SU-DHL-6 (cell line): ENCODE results near the gene CEBPZOS.
A peak's percentile ranks its signal among the peaks of the same experiment; 100 is the strongest.
"Not testable (repeated sequence)": the region's sequence is repeated elsewhere in the genome, so short reads cannot be mapped to it uniquely, and the experiment has no call there.

ENCODE experiments used
- H2AFZ ChIP-seq: fragments of 200-600 bp; sonication (generic); 2 replicates; pipeline ENCODE4 v1.6.1; 2014; ENCODE audit warnings: low read depth, mild to moderate bottlenecking, moderate library complexity, mixed read lengths, antibody characterized with exemption, low read length; ENCODE audit not compliant: severe bottlenecking
- H3F3A ChIP-seq: fragments of 200-600 bp; shearing (Covaris generic); 2 replicates; pipeline ENCODE4 v1.6.0; 2016; ENCODE audit warnings: antibody characterized with exemption, mild to moderate bottlenecking; ENCODE audit not compliant: insufficient read depth
- H3K27ac ChIP-seq: fragments of 200-600 bp; sonication (generic); 2 replicates; pipeline ENCODE4 v1.5.1; 2016; ENCODE audit warnings: low read depth, mild to moderate bottlenecking, low read length, moderate library complexity, mixed read lengths
- H3K27me3 ChIP-seq: fragments of 200-600 bp; sonication (generic), shearing (Covaris generic); 2 replicates; pipeline ENCODE4 v1.6.0; 2014; ENCODE audit warnings: mild to moderate bottlenecking, low read length
- H3K36me3 ChIP-seq: fragments of 200-600 bp; sonication (generic); 2 replicates; pipeline ENCODE4 v1.6.1; 2014; ENCODE audit warnings: mild to moderate bottlenecking, low read length, mixed read lengths
- H3K4me2 ChIP-seq: fragments of 300-600, 200-600 bp; shearing (Covaris generic), sonication (generic); 2 replicates; pipeline ENCODE4 v1.6.0; 2014; ENCODE audit warnings: low read length, low read depth, mild to moderate bottlenecking; ENCODE audit not compliant: poor library complexity, severe bottlenecking
- H3K4me3 ChIP-seq: fragments of 200-600 bp; sonication (generic); 2 replicates; pipeline ENCODE4 v1.5.1; 2014; ENCODE audit warnings: antibody characterized with exemption, low read length, mild to moderate bottlenecking, mixed read lengths; ENCODE audit not compliant: insufficient read depth, poor library complexity, severe bottlenecking
- H3K79me2 ChIP-seq: fragments of 200-600 bp; sonication (generic); 2 replicates; pipeline ENCODE4 v1.6.1; 2014; ENCODE audit warnings: mild to moderate bottlenecking, low read length, moderate library complexity; ENCODE audit not compliant: insufficient read depth
- H3K9ac ChIP-seq: fragments of 200-600 bp; sonication (generic); 2 replicates; pipeline ENCODE4 v1.7.0; 2014; ENCODE audit warnings: mild to moderate bottlenecking, low read length
- H3K9me2 ChIP-seq: fragments of 200-600 bp; sonication (generic); replicated peaks from 2 replicates; pipeline ENCODE4 v1.6.1; 2014; ENCODE audit warnings: low read length; ENCODE audit not compliant: insufficient read depth
- H3K9me3 ChIP-seq: fragments of 200-600 bp; sonication (generic); 2 replicates; pipeline ENCODE4 v1.6.1; 2014; ENCODE audit warnings: low read length, mixed read lengths; ENCODE audit not compliant: insufficient read depth
- H4K20me1 ChIP-seq: fragments of 200-600 bp; sonication (generic); 2 replicates; pipeline ENCODE4 v1.6.1; 2014; ENCODE audit warnings: low read depth, mild to moderate bottlenecking, antibody characterized with exemption, low read length, moderate library complexity, mixed read lengths
- EZH2phosphoT487 ChIP-seq: fragments of 200-600 bp; sonication (generic), shearing (Covaris generic); conservative IDR thresholded peaks from 2 replicates; pipeline ENCODE4 v1.6.1; 2018; ENCODE audit warnings: mild to moderate bottlenecking, antibody characterized with exemption, low read length, moderate library complexity, mixed read lengths
- TF ChIP-seq, protein P1 (sequence below): fragments of 200-600 bp; sonication (generic); IDR thresholded peaks from one replicate; pipeline ENCODE4 v1.5.1; 2017; ENCODE audit warnings: antibody characterized with exemption, mild to moderate bottlenecking, low read length, moderate library complexity; ENCODE audit not compliant: insufficient read depth, poor library complexity, severe bottlenecking

CEBPZOS gene

DNA sequence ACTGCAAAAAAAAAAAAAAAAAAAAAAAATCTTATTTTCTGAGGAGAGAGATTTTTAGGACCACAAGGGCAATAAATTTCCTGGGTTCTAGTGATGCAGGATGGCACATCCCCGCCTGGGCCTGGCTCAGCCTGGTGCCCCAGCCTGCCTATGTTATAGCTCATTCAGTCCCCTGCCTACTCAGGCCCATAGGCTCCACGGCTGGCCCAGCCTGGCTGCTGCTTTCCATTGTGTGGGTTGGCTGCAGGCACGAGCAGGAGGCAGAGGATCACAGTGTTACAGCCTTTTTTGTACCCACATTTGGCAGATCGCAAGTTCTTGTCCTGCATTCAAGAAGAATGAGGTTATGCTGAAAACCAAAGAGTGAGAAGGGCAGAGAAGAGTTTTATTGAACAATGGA, 5.0 kb upstream of the CEBPZOS start:
- no peaks in the 10 kb centered on the region for H3K79me2 ChIP-seq
- no peak overlapping the region for H3K27ac ChIP-seq

GRCh38 chr2:37191747-37192146, 4.5 kb upstream of the CEBPZOS start:
- no peak overlapping the region for H3K4me3 ChIP-seq
- H3K79me2 ChIP-seq: peaks cover 3% of the 10 kb centered on the region; the same call in 1 of the 2 replicates
- H3K27ac ChIP-seq: no peak overlapping the region
- no peaks in the 10 kb centered on the region for H3K36me3 ChIP-seq
- H4K20me1 ChIP-seq: no peaks in the 10 kb centered on the region
- no peak overlapping the region for H3K9ac ChIP-seq
- no peaks in the 10 kb centered on the region for H3K9me2 ChIP-seq
- H3K9me3 ChIP-seq: no peaks in the 10 kb centered on the region
- H3F3A ChIP-seq: no peaks in the 10 kb centered on the region
- no peak overlapping the region for H2AFZ ChIP-seq
- no peak overlapping the region for H3K4me2 ChIP-seq
- TF ChIP-seq, protein P1, sequence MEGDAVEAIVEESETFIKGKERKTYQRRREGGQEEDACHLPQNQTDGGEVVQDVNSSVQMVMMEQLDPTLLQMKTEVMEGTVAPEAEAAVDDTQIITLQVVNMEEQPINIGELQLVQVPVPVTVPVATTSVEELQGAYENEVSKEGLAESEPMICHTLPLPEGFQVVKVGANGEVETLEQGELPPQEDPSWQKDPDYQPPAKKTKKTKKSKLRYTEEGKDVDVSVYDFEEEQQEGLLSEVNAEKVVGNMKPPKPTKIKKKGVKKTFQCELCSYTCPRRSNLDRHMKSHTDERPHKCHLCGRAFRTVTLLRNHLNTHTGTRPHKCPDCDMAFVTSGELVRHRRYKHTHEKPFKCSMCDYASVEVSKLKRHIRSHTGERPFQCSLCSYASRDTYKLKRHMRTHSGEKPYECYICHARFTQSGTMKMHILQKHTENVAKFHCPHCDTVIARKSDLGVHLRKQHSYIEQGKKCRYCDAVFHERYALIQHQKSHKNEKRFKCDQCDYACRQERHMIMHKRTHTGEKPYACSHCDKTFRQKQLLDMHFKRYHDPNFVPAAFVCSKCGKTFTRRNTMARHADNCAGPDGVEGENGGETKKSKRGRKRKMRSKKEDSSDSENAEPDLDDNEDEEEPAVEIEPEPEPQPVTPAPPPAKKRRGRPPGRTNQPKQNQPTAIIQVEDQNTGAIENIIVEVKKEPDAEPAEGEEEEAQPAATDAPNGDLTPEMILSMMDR: no peak
- H3K27me3 ChIP-seq: no peaks in the 10 kb centered on the region

More for the DNA sequence above, 5.0 kb upstream of the CEBPZOS start:
- Histone ChIP-seq H3K4me2 (no peak overlapping the region), H3K9me3 (no peaks in the 10 kb centered on the region), H3K27me3 (no peaks in the 10 kb centered on the region), H3F3A (no peaks in the 10 kb centered on the region), H4K20me1 (no peaks in the 10 kb centered on the region), H3K36me3 (no peaks in the 10 kb centered on the region), H3K9ac (no peak overlapping the region), H3K4me3 (no peak overlapping the region), H2AFZ (no peak overlapping the region), H3K9me2 (no peaks in the 10 kb centered on the region)
- no peak for TF ChIP-seq EZH2phosphoT487
- TF ChIP-seq, protein P1: no peak

GRCh38 chr2:37192551-37192950, 3.7 kb upstream of the CEBPZOS start:
- Histone ChIP-seq H3K9ac (no peak overlapping the region), H3K27me3 (no peaks in the 10 kb centered on the region), H3K4me2 (no peak overlapping the region), H3K9me2 (no peaks in the 10 kb centered on the region), H3K79me2 (peaks cover 11% of the 10 kb centered on the region), H4K20me1 (no peaks in the 10 kb centered on the region), H3K4me3 (no peak overlapping the region), H3K36me3 (no peaks in the 10 kb centered on the region), H3K9me3 (no peaks in the 10 kb centered on the region), H3K27ac (no peak overlapping the region), H2AFZ (no peak overlapping the region), H3F3A (0 out of 2 replicates have a peak, but pooled peaks cover 3% of the 10 kb centered on the region)
- no peak for TF ChIP-seq EZH2phosphoT487
- TF ChIP-seq, protein P1: no peak

- H3K4me3 ChIP-seq: peak overlapping the region; percentile 81
- not testable (repeated sequence) for H3K36me3 ChIP-seq, H4K20me1 ChIP-seq, H3K9me2 ChIP-seq, H3K27me3 ChIP-seq, H3K9me3 ChIP-seq
- peak overlapping the region; percentile 31; the same call in 1 of the 2 replicates for H3K27ac ChIP-seq
- H3F3A ChIP-seq: peaks cover 25% of the 10 kb centered on the region
- H3K4me2 ChIP-seq: peak overlapping the region; percentile 95
- H2AFZ ChIP-seq: peak overlapping the region; percentile 81
- peak overlapping the region; percentile 82; the same call in 1 of the 2 replicates for H3K9ac ChIP-seq
- H3K79me2 ChIP-seq: peaks cover 42% of the 10 kb centered on the region
Measured at GRCh38 chr2:37195862-37196319, 405 bp upstream of the CEBPZOS start.
